Measurements from ENCODE around the gene MAGOH. TPM values are rescaled to one million over a fixed set of nuclear protein-coding genes. Genes with fewer than 3 reads are reported as not detected.

Gene MAGOH
- total and polyA plus RNA-seq, 9 of the 15 experiments (the other 6 are each of a cell fraction or from before 2014, with no cell fraction given), result 102 to 342 (median 135) TPM

- TF ChIP-seq ATF6 (CRISPR knock-in tag; IDR thresholded peaks at IDR 0.05), result no peak
- TF ChIP-seq NFE2 (IDR thresholded peaks at IDR 0.05; ENCODE audit: low read depth), result no peak
- TF ChIP-seq TSC22D4 (tag; IDR thresholded peaks at IDR 0.05), result no peak
- TF ChIP-seq FOXA1 (IDR thresholded peaks at IDR 0.05; ENCODE audit: borderline replicate concordance), result no peak
- TF ChIP-seq ZNF655 (CRISPR knock-in tag; IDR thresholded peaks at IDR 0.05), result no peak
- no peak for TF ChIP-seq MEF2D (tag; conservative IDR thresholded peaks at IDR 0.05; ENCODE audit: low read depth)
- 0 out of 2 replicates have a peak, but pooled peaks have one; percentile 28 for TF ChIP-seq KAT8 (IDR thresholded peaks at IDR 0.05; ENCODE audit: low read depth)
- peak in 1 of 2 experiments; percentile 96; a peak in 2 of 4 replicates for TF ChIP-seq HDAC1 (IDR thresholded peaks at IDR 0.05)
- TF ChIP-seq CHD1 (IDR thresholded peaks at IDR 0.05; ENCODE audit: low read length), result no peak
- TF ChIP-seq NUFIP1 (IDR thresholded peaks at IDR 0.05; ENCODE audit: partially characterized antibody), result no peak
- TF ChIP-seq THRAP3 (IDR thresholded peaks at IDR 0.05; ENCODE audit: borderline replicate concordance), result peak; percentile 95; the same call in 1 of the 2 replicates
- TF ChIP-seq SIRT6 (IDR thresholded peaks at IDR 0.05; ENCODE audit: low read depth, low read length), result no peak
- peak; percentile 95 for TF ChIP-seq DIDO1 (tag; IDR thresholded peaks at IDR 0.05; ENCODE audit: low read depth)
- TF ChIP-seq ZZZ3 (IDR thresholded peaks at IDR 0.05), result no peak
- TF ChIP-seq SMAD3 (CRISPR knock-in tag; conservative IDR thresholded peaks at IDR 0.05), result no peak
- TF ChIP-seq HMGN3 (IDR thresholded peaks at IDR 0.05; ENCODE audit: borderline replicate concordance, extremely low read depth, insufficient read length, low read depth, low read length), result peak; percentile 87
- no peak for TF ChIP-seq ZNF785 (CRISPR knock-in tag; IDR thresholded peaks at IDR 0.05)
- no peak for TF ChIP-seq ERF (CRISPR knock-in tag; IDR thresholded peaks at IDR 0.05)
- no peak for TF ChIP-seq PCBP1 (IDR thresholded peaks at IDR 0.05; ENCODE audit: low read depth, low read length, poor library complexity, severe bottlenecking)
- peak; percentile 91 for TF ChIP-seq ELF2 (CRISPR knock-in tag; IDR thresholded peaks at IDR 0.05)
- no peak for TF ChIP-seq YBX1 (IDR thresholded peaks at IDR 0.05)
- no peak for TF ChIP-seq GTF3C2 (IDR thresholded peaks at IDR 0.05; ENCODE audit: borderline replicate concordance, extremely low read depth, insufficient read length)
These were observed at the start of gene MAGOH (continued) for GRCh38 chr1:53238197-53239155.

Measured in K562 (cell line).